Liver (tissue), 9 donors: ENCODE results near the gene EPS8. TPM values are rescaled to one million over a fixed set of nuclear protein-coding genes. Genes with fewer than 3 reads are reported as not detected.

Experiments used
- DNase-seq: peaks from one replicate; pipeline ENCODE4 v3.0.0-alpha.2; 2017; ENCODE audit warnings: low spot score
- H3K27ac ChIP-seq, 2 donors: one replicate each; pipeline ENCODE4 v1.7.0; 2013; ENCODE audit warnings: inconsistent platforms in 2 of 2, low read length in 2 of 2, control low read depth in 1 of 2, low read depth in 1 of 2, mild to moderate bottlenecking in 1 of 2
- H3K27me3 ChIP-seq, 4 donors: one replicate each; pipeline versions ENCODE4 v1.6.1 to v1.7.0; 2013; ENCODE audit warnings: low read length in 3 of 4, inconsistent platforms in 1 of 4, mild to moderate bottlenecking in 1 of 4, moderate library complexity in 1 of 4; ENCODE audit not compliant: control insufficient read depth in 4 of 4, insufficient read depth in 4 of 4
- H3K36me3 ChIP-seq, 4 donors: one replicate each; pipeline versions ENCODE4 v1.6.1 to v1.7.0; 2013; ENCODE audit warnings: low read length in 3 of 4, mild to moderate bottlenecking in 3 of 4, low read depth in 1 of 4, moderate library complexity in 1 of 4; ENCODE audit not compliant: control insufficient read depth in 4 of 4, insufficient read depth in 3 of 4
- H3K4me1 ChIP-seq, 4 donors: one replicate each; pipeline versions ENCODE4 v1.6.1 to v1.7.0; 2013; ENCODE audit warnings: low read length in 3 of 4, mild to moderate bottlenecking in 3 of 4, moderate library complexity in 1 of 4; ENCODE audit not compliant: control insufficient read depth in 4 of 4, insufficient read depth in 4 of 4
- H3K4me3 ChIP-seq, 3 donors: one replicate each; pipeline versions ENCODE4 v1.6.1 to v1.7.0; 2013; ENCODE audit warnings: low read length in 3 of 3, control low read depth in 1 of 3, low read depth in 1 of 3, mild to moderate bottlenecking in 1 of 3
- H3K9ac ChIP-seq, 2 donors: one replicate each; pipeline ENCODE4 v1.7.0; 2013; ENCODE audit warnings: low read length in 2 of 2, mild to moderate bottlenecking in 2 of 2, moderate library complexity in 2 of 2, control low read depth in 1 of 2, low read depth in 1 of 2
- H3K9me3 ChIP-seq, 4 donors: one replicate each; pipeline versions ENCODE4 v1.6.1 to v1.7.0; 2013; ENCODE audit warnings: low read length in 3 of 4; ENCODE audit not compliant: control insufficient read depth in 4 of 4
- ATF3 ChIP-seq: IDR thresholded peaks from 2 replicates; pipeline ENCODE4 v1.6.1; 2016; ENCODE audit warnings: antibody characterized with exemption
- CTCF ChIP-seq: fragments of 150-350 bp; IDR thresholded peaks from 2 replicates; pipeline ENCODE4 v1.5.1; 2017; ENCODE audit warnings: improper control_type of control experiment, low read depth, low read length; ENCODE audit not compliant: missing input control
- EGR1 ChIP-seq, 2 donors: IDR thresholded peaks; 2 replicates each; pipeline ENCODE4 v1.6.1; 2016 to 2018; ENCODE audit warnings: antibody characterized with exemption in 2 of 2, low read depth in 2 of 2
- FOXA2 ChIP-seq: IDR thresholded peaks from 2 replicates; pipeline ENCODE4 v1.6.1; 2016; ENCODE audit warnings: antibody characterized with exemption
- GABPA ChIP-seq, 2 donors: IDR thresholded peaks in 1 of 2; conservative IDR thresholded peaks in 1 of 2; 2 replicates each; pipeline ENCODE4 v1.6.1; 2016; ENCODE audit warnings: antibody characterized with exemption in 2 of 2, mild to moderate bottlenecking in 1 of 2, moderate library complexity in 1 of 2
- HNF4A ChIP-seq, 2 donors: conservative IDR thresholded peaks; 2 replicates each; pipeline ENCODE4 v1.6.1; 2016; ENCODE audit warnings: antibody characterized with exemption in 2 of 2, mild to moderate bottlenecking in 2 of 2
- HNF4G ChIP-seq: IDR thresholded peaks from 2 replicates; pipeline ENCODE4 v1.6.1; 2016; ENCODE audit warnings: antibody characterized with exemption
- NR2F2 ChIP-seq: IDR thresholded peaks from 2 replicates; pipeline ENCODE4 v1.6.1; 2016; ENCODE audit warnings: antibody characterized with exemption
- RAD21 ChIP-seq, 2 donors: IDR thresholded peaks; 2 replicates each; pipeline ENCODE4 v1.6.1; 2016; ENCODE audit warnings: antibody characterized with exemption in 2 of 2, mild to moderate bottlenecking in 2 of 2
- REST ChIP-seq: IDR thresholded peaks from 2 replicates; pipeline ENCODE4 v1.6.1; 2016; ENCODE audit warnings: antibody characterized with exemption, mild to moderate bottlenecking
- RXRA ChIP-seq, 2 donors: IDR thresholded peaks; 2 replicates each; pipeline ENCODE4 v1.6.1; 2017 to 2018; ENCODE audit warnings: antibody characterized with exemption in 2 of 2, mild to moderate bottlenecking in 1 of 2
- TAF1 ChIP-seq: conservative IDR thresholded peaks from 2 replicates; pipeline ENCODE4 v1.6.1; 2016; ENCODE audit warnings: antibody characterized with exemption, mild to moderate bottlenecking
- ZBTB33 ChIP-seq: IDR thresholded peaks from 2 replicates; pipeline ENCODE4 v1.6.1; 2016; ENCODE audit warnings: antibody characterized with exemption
- WGBS: extraction: QIAGEN DNeasy Blood & Tissue Kit; methylation state at CpG from one replicate; pipeline ENCODE4 v1.1.7; 2013; 5-methylcytosine and 5-hydroxymethylcytosine counted together
- polyA plus RNA-seq, 2 donors: library from polyadenylated mRNA; stranded (reverse) in 1 of 2; unstranded in 1 of 2; fragments of 200-250 nt in 1 of 2; fragments of >200 nt in 1 of 2; fragmentation: Nextera tagmentation in 1 of 2; extraction: Ambion mirVana in 1 of 2; gene quantifications; one replicate each; pipeline versions ENCODE4 v1.2.1 to v1.2.3, GENCODE V29; 2013 to 2015
- total RNA-seq, 2 donors: library from RNA; depleted of rRNA; stranded (reverse); fragments of >200 nt; gene quantifications; one replicate each; pipeline ENCODE4 v1.2.3, GENCODE V29; 2014
- donor health status: healthy.
- donor health status: healthy.
- donor health status: healthy.
- donor health status: healthy.
- donor health status: healthy.

The EPS8 gene
- total and polyA plus RNA-seq, 4 donors, result 13.7 to 40.2 (median 15.0) TPM

- DNase-seq, result no peak
- no peak for TF ChIP-seq GABPA (IDR thresholded peaks at IDR 0.05 in 1 of 2, conservative IDR thresholded peaks at IDR 0.05 in 1 of 2)
- no peak for TF ChIP-seq ATF3
- no peak for TF ChIP-seq TAF1
- TF ChIP-seq NR2F2, result no peak
- TF ChIP-seq REST, result no peak
- TF ChIP-seq ZBTB33, result no peak
- no peak for TF ChIP-seq RXRA (IDR thresholded peaks at IDR 0.05)
- no peak for TF ChIP-seq HNF4G
- no peak for TF ChIP-seq FOXA2
- TF ChIP-seq CTCF, result no peak
- Histone ChIP-seq H3K4me1 (no peaks in the 10 kb centered on the region), H3K36me3 (no peaks in the 10 kb centered on the region), H3K4me3 (no peak overlapping the region), H3K9me3 (no peaks in the 10 kb centered on the region), H3K9ac (no peak overlapping the region), H3K27ac (no peak overlapping the region), H3K27me3 (no peaks in the 10 kb centered on the region)
- WGBS, result 88% methylated on average over 2 of the region's 2 CpGs
Observed at GRCh38 chr12:15811214-15812127, 22.3 kb upstream of the EPS8 start.

DNA sequence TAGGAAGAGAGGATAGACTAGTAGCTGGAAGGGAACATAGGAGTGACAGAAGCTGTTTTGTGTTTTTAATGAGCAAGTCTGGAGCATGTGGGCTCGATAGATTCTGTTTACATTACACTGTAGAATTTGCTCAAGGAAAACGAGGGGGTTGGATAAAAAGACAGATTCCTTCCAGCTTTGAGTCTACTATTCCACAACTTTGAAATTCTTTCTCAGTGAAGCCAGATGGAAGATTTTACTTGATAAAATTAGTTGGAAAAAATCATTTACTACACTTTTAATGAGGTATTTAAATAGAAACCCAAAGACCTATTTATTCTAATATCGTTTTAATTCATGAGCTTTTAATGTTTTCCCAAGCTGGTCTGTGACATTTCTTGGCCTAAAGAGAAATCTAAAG lies 19.5 kb upstream of the EPS8 start:
- H3K4me3 ChIP-seq, result no peak overlapping the region
- no peak overlapping the region for H3K27ac ChIP-seq
- 51% methylated on average over 3 of the region's 3 CpGs for WGBS
- H3K9me3 ChIP-seq, result no peaks in the 10 kb centered on the region
- H3K4me1 ChIP-seq, result no peaks in the 10 kb centered on the region
- no peak for DNase-seq
- H3K27me3 ChIP-seq, result no peaks in the 10 kb centered on the region
- no peaks in the 10 kb centered on the region for H3K36me3 ChIP-seq
- TF ChIP-seq RAD21 (IDR thresholded peaks at IDR 0.05) (no peak), EGR1 (IDR thresholded peaks at IDR 0.05; ENCODE audit: low read depth in 2 of 2) (no peak), FOXA2 (no peak), ZBTB33 (no peak), HNF4A (conservative IDR thresholded peaks at IDR 0.05) (no peak)
- H3K9ac ChIP-seq, result no peak overlapping the region
